RWPE2 (cell line): ENCODE data around the gene AMER1.

Experiments used
- ATAC-seq: fragments of 200-7000 bp; cut with Tn5 transposase; 3 replicates; pipeline ENCODE4 v1.9.1; 2021; ENCODE audit warnings: low read depth
- DNase-seq: peaks from one replicate; pipeline ENCODE4 v3.0.0-alpha.2; 2020; ENCODE audit warnings: low spot score
- H3K27ac ChIP-seq: fragments of 450-650 bp; 2 replicates; pipeline ENCODE4 v1.5.1; 2017; ENCODE audit warnings: mild to moderate bottlenecking; ENCODE audit not compliant: poor library complexity, severe bottlenecking
- H3K27me3 ChIP-seq: fragments of 250-450 bp; sonication (Bioruptor Pico); 2 replicates; pipeline ENCODE4 v1.5.1; 2021; ENCODE audit warnings: mild to moderate bottlenecking, moderate library complexity; ENCODE audit not compliant: insufficient read depth, poor library complexity, severe bottlenecking
- H3K36me3 ChIP-seq: fragments of 250-450 bp; sonication (Bioruptor Pico); 2 replicates; pipeline ENCODE4 v1.5.1; 2020; ENCODE audit warnings: low read depth, mild to moderate bottlenecking, moderate library complexity
- H3K4me1 ChIP-seq: fragments of 250-450 bp; sonication (Bioruptor Pico); 2 replicates; pipeline ENCODE4 v1.5.1; 2021; ENCODE audit warnings: mild to moderate bottlenecking, moderate library complexity; ENCODE audit not compliant: insufficient read depth, poor library complexity, severe bottlenecking
- H3K4me3 ChIP-seq: fragments of 250-450 bp; sonication (Bioruptor Pico); 2 replicates; pipeline ENCODE4 v1.5.1; 2021; ENCODE audit warnings: mild to moderate bottlenecking, moderate library complexity; ENCODE audit not compliant: severe bottlenecking
- H3K9me3 ChIP-seq: fragments of 250-450 bp; sonication (Bioruptor Pico); 2 replicates; pipeline ENCODE4 v1.5.1; 2021; ENCODE audit warnings: mild to moderate bottlenecking, moderate library complexity; ENCODE audit not compliant: severe bottlenecking
- TF ChIP-seq, protein P1 (sequence below): fragments of 450-650 bp; IDR thresholded peaks from one replicate; pipeline ENCODE4 v1.5.1; 2017; ENCODE audit warnings: mild to moderate bottlenecking, moderate library complexity; ENCODE audit not compliant: poor library complexity, severe bottlenecking

AMER1 gene

DNA sequence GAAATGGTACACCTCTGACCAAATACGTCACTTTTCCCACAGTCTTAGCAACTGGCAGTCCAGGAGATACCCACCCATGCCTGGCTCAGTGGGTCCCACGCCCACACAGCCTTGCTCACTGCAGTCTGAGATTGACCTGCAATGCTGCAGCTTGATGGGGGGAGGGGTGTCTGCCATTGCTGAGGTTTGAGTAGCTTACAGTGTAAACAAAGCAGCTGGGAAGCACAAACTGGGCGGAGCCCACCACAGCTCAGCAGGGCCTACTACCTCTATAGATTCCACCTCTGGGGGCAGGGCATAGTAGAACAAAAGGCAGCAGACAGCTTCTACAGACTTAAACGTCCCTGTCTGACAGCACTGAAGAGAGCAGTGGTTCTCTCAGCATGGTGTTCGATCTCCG, 52.7 kb downstream of the AMER1 start:
- H3K27ac ChIP-seq: no peak overlapping the region
- ATAC-seq (no peak), DNase-seq (no peak)
- no peaks in the 10 kb centered on the region for H3K36me3 ChIP-seq
- no peaks in the 10 kb centered on the region for H3K9me3 ChIP-seq
- H3K4me1 ChIP-seq: no peaks in the 10 kb centered on the region
- no peaks in the 10 kb centered on the region for H3K27me3 ChIP-seq
- TF ChIP-seq, protein P1, sequence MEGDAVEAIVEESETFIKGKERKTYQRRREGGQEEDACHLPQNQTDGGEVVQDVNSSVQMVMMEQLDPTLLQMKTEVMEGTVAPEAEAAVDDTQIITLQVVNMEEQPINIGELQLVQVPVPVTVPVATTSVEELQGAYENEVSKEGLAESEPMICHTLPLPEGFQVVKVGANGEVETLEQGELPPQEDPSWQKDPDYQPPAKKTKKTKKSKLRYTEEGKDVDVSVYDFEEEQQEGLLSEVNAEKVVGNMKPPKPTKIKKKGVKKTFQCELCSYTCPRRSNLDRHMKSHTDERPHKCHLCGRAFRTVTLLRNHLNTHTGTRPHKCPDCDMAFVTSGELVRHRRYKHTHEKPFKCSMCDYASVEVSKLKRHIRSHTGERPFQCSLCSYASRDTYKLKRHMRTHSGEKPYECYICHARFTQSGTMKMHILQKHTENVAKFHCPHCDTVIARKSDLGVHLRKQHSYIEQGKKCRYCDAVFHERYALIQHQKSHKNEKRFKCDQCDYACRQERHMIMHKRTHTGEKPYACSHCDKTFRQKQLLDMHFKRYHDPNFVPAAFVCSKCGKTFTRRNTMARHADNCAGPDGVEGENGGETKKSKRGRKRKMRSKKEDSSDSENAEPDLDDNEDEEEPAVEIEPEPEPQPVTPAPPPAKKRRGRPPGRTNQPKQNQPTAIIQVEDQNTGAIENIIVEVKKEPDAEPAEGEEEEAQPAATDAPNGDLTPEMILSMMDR: no peak
- no peak overlapping the region for H3K4me3 ChIP-seq

DNA sequence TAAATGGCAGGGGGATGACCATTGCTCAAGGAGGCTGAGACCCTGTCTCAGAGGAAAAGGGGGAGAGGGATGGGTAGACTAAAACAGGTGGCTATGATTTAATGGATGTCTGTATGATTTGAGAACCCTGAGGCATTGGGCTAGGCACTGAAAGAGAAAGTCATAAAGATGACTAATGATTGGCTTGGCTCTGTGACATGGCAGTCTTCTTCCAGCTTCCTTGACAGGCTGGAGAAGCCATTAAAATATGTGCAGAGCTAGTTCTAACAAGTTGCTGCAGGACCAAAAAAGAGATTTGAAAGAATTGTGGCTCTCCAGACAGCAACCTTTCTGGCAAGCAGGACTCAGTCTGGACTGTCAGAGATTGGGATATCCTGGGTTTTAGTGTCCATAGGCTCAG, 53.6 kb downstream of the AMER1 start:
- ATAC-seq (no peak), DNase-seq (no peak)
- H3K36me3 ChIP-seq: no peaks in the 10 kb centered on the region
- TF ChIP-seq, protein P1: no peak
- no peak overlapping the region for H3K27ac ChIP-seq
- no peaks in the 10 kb centered on the region for H3K4me1 ChIP-seq
- H3K27me3 ChIP-seq: no peaks in the 10 kb centered on the region
- H3K9me3 ChIP-seq: no peaks in the 10 kb centered on the region
- H3K4me3 ChIP-seq: no peak overlapping the region

DNA sequence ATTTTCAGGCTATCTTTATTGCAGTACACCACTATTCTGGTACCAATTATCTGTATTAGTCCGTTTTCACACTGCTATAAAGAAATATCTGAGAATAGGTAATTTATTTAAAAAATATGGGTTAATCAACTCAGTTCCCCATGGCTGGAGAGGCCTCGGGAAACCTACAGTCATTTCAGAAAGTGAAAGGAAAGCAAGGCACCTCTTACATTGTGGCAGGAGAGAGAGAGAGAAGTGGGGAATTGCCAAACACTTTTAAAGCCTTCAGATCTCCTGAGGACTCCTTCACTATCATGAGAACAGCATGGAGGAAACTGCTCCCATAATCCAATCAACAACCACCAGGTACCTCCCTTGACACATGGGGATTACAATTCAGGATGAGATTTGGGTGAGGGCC, 54.7 kb downstream of the AMER1 start:
- Histone ChIP-seq H3K36me3 (no peaks in the 10 kb centered on the region), H3K4me3 (no peak overlapping the region), H3K27ac (no peak overlapping the region), H3K9me3 (no peaks in the 10 kb centered on the region), H3K27me3 (no peaks in the 10 kb centered on the region), H3K4me1 (no peaks in the 10 kb centered on the region)
- TF ChIP-seq, protein P1: no peak
- ATAC-seq: no peak
- no peak for DNase-seq
